Fibroblast of gingiva (primary cell): ENCODE data around the gene HMCN1.
"Not testable (repeated sequence)": the region's sequence is repeated elsewhere in the genome, so short reads cannot be mapped to it uniquely, and the experiment has no call there.

Experiments
- DNase-seq: peaks from one replicate; pipeline ENCODE4 v3.0.0-alpha.2; 2011; ENCODE audit warnings: low read depth

Gene HMCN1

GRCh38 chr1:186152620-186153239 is 418.5 kb downstream of the HMCN1 start:
- peak; percentile 68 for DNase-seq

GRCh38 chr1:186154651-186155050 is 420.5 kb downstream of the HMCN1 start:
- no peak for DNase-seq

GRCh38 chr1:186155594-186155993 is 421.4 kb downstream of the HMCN1 start:
- DNase-seq = peak; percentile 72

DNA sequence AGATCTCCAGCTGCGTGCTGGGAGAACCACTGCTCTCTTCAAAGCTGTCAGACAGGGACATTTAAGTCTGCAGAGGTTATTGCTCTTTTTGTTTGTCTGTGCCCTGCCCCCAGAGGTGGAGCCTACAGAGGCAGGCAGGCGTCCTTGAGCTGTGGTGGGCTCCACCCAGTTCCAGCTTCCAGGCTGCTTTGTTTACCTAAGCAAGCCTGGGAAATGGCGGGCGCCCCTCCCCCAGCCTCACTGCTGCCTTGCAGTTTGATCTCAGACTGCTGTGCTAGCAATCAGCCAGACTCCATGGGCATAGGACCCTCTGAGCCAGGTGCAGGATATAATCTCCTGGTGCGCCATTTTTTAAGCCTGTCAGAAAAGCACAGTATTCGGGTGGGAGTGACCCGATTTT is 428.7 kb downstream of the HMCN1 start:
- not testable (repeated sequence) for DNase-seq

- no peak for DNase-seq
Measured at GRCh38 chr1:186164773-186165172, 430.6 kb downstream of the HMCN1 start.

DNA sequence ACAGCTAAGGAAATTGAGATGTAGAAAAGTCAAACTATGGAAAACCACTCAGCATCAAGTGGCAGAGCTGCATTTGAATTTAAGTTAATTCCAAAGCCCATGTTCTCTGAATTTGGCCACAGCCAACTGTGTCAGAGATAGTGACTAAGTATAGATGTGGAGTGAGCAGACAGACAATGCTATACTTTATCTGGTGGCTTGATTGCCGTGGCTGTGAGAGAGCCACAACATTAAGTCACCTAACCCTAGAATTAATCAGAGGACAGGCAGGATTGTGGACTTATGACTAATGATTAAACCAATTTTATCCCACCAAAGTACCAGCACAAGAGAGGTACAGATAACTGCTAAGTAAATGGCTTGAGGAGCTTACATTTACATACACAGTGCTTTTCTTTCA is 431.1 kb downstream of the HMCN1 start:
- no peak for DNase-seq

DNA sequence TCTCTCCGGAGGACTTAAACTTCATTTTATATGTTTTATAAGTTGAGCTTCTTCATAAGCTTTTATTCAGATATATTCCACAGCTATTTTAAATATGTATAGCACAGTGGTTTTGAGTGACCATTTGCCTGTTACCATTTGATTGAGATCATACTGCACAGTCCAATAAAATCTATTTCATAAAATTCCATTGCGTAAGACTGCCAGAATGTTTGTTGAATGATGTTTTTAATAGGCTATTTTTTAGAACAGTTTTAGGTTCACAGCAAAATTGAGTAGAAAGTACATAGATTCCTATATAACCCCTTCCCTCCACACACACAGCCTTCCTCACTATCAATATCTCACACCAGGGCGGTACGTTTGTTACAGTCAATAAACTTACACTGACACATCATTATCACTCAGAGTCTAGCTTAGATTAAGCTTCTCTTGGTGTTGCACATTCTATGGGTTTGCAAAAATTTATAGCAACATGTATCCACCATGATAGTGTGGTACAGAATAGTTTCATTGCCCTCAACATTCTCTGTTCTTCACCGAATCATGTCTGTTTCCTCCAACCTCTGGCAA is 433.0 kb downstream of the HMCN1 start:
- DNase-seq = no peak

DNA sequence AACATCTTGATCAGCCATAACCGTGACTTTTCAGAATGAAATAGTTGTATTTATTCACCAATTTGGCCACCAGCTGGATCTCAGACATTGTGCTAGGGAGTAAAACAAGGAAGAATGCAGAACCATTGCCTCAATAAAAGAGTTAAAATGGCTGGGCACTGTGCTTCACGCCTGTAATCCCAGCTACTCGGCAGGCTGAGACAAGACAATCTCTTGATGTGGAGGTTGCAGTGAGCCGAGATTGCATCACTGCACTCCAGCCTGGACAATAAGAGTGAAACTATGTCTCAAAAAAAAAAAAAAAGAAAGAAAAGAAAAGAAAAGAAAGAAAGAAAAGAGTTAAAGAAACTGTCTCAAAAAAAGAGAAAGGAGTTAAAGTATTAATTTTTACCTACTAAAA is 441.4 kb downstream of the HMCN1 start:
- peak; percentile 16 for DNase-seq

- DNase-seq = no peak
Measured at GRCh38 chr1:186178426-186179043, 444.3 kb downstream of the HMCN1 start.

DNA sequence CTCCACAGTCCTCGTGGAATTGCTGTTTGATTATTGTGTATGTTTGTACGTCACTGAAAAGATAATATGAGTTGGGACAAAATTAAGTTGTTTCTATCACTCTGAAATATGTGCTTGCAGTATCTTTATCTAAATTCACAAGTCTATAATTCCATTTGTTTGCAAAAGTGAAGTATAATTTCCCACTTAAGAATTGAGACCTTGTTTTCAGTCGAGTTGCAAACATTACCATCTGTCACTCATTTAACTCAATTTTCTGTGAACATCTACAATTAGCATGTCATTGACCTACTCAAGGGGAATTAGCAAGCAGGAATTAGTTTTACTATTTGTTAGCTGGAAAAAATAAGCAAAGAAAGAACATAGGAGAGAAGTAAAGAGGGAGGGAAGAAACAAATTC is 445.0 kb downstream of the HMCN1 start:
- no peak for DNase-seq

DNA sequence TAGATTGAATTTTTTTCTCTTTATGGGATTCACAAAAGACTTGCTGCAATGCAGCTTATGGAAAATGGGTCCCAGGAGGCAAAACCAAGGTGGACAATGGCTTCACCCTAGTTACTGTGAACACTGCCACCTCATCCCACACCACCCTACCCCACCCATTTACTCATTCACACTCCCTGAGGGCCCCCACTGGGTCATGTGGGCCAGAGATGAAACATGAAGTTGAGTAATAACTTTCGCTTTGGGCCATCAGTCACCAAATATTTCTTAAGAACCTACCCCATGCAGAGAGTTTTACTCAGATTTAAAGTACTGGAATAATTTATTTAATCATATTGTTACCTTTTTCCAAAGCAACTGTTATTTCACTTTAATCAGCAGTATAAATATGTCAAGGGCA is 449.0 kb downstream of the HMCN1 start:
- peak; percentile 80 for DNase-seq

- peak; percentile 66 for DNase-seq
Measured at GRCh38 chr1:186183970-186184628, 449.9 kb downstream of the HMCN1 start.

DNA sequence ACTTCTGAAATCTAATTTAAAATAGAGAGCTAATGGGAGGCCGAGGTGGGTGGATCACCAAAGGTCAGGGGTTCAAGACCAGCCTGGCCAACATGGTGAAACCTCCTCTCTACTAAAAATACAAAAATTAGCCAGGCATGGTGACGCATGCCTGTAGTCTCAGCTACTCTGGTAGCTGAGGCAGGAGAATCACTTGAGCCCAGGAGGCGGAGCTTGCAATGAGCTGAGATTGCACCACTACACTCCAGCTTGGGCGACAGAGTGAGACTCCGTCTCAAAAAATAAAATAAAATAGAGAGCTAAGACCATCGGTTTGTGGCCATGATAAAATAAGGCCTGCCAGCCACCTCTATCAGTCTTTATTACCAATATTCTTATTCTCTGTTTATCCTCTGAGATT is 452.1 kb downstream of the HMCN1 start:
- DNase-seq = not testable (repeated sequence)

DNA sequence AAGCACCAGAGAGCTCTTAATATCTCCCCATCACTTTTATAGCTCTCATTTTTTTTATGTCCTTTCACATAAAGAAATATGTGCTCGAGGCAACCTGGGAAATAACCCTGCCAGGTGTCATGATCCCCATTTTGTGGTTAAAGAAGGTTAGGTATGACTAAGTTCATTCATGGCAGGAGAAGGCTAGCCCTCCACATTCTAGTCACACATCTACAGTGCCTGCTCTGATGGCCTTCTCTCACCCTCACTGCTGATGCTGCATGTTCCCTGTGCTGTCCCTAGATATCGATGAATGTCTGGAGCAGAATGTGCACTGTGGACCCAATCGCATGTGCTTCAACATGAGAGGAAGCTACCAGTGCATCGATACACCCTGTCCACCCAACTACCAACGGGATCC is 453.4 kb downstream of the HMCN1 start:
- DNase-seq = no peak

DNA sequence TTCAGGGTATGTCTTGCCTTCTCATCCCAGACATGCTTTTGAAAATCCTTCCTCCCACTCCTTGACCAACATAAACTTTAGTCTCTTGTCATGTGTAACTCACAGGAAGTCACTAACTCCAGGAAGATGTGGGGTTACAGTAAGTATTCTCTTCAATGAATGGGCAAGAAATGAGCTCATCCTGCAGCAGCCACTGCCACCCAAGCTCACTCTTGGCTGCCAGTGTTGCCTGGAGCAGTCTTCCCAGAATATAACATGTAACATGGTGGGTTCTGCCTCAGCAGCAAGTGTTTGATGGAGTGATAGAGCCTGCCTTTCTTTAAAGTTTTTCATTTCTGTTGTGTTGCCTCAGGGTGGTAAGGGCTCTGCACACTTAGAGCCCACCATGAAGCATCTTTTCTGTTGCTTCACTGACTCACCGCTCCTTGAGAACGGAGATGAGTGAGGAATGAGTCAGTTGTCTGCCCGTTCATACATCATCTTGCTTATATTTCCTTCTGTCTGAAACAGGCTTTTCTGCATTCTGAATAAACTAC is 453.9 kb downstream of the HMCN1 start:
- peak; percentile 32 for DNase-seq

- DNase-seq = no peak
Measured at GRCh38 chr1:186188736-186189135, 454.5 kb downstream of the HMCN1 start.

DNA sequence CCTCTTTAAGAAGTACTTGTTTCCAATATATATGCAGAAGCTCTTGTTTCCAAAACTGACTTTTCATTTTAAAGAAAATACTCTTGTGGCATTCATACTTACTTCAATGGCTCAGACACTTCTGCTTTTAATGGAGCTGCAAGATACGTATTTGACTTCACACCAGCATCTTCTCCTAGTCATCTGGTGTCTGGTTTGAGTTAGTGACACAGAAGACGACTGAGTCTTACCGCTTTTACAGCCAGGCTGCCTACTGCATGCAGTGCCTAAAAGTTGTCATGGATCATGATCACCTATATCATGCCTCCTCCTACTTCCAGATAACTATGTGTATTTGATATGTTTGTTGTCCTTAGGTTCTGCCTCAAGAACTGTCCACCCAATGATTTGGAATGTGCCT is 455.0 kb downstream of the HMCN1 start:
- no peak for DNase-seq

GRCh38 chr1:186191511-186191910 is 457.3 kb downstream of the HMCN1 start:
- no peak for DNase-seq

- no peak for DNase-seq
Measured at GRCh38 chr1:186193224-186193623, 459.0 kb downstream of the HMCN1 start.

GRCh38 chr1:186194107-186194756 is 460.0 kb downstream of the HMCN1 start:
- DNase-seq = no peak

DNA sequence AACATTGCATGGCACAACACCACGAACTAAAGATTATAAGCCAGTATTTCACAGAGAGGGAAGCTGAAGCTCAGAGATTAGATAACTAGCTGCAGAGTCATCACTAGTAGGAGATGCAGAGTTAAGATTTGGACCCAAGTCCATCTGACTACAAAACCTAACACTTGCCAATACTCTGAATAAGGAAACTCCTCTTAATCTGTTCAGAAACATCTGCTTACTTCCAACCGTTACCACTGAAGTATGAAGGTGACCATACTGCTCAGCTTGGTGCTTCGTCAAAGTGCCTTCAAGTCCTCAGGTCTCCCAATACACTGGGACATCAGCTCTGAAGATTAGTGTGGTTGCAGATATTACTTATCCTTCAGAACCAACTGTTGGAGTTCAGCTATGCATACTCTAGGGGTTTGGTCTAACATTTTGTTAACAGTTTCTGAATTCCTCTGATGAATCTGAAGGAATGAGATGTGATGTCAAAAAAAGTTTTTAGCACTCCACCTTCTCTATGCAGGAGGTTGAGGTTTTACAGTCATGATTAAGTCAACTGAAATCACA is 461.3 kb downstream of the HMCN1 start:
- DNase-seq = no peak

GRCh38 chr1:186202271-186202764 is 468.1 kb downstream of the HMCN1 start:
- DNase-seq = peak; percentile 87
